SJCRH30 (cell line): ENCODE measurements around the gene ARTN. TPM values are rescaled to one million over a fixed set of nuclear protein-coding genes. Genes with fewer than 3 reads are reported as not detected.

Experiments
- DNase-seq, 2 experiments: peaks; one replicate each; pipeline ENCODE4 v3.0.0-alpha.2; 2015 to 2020
- H3K27ac ChIP-seq: fragments of 250-450 bp; sonication (Bioruptor Pico); 2 replicates; pipeline ENCODE4 v1.5.1; 2020; ENCODE audit warnings: mild to moderate bottlenecking, moderate library complexity
- H3K27me3 ChIP-seq: fragments of 250-450 bp; sonication (Bioruptor Pico); 2 replicates; pipeline ENCODE4 v1.5.1; 2020; ENCODE audit warnings: mild to moderate bottlenecking, moderate library complexity
- H3K36me3 ChIP-seq: fragments of 250-450 bp; sonication (Bioruptor Pico); 2 replicates; pipeline ENCODE4 v1.5.1; 2020; ENCODE audit warnings: mild to moderate bottlenecking, moderate library complexity
- H3K4me1 ChIP-seq: fragments of 250-450 bp; sonication (Bioruptor Pico); 2 replicates; pipeline ENCODE4 v1.5.1; 2020; ENCODE audit warnings: mild to moderate bottlenecking, moderate library complexity
- H3K4me3 ChIP-seq: fragments of 250-450 bp; sonication (Bioruptor Pico); 2 replicates; pipeline ENCODE4 v1.5.1; 2020; ENCODE audit warnings: mild to moderate bottlenecking, moderate library complexity
- H3K9me3 ChIP-seq: fragments of 250-450 bp; sonication (Bioruptor Pico); replicated peaks from 2 replicates; pipeline ENCODE4 v1.5.1; 2020; ENCODE audit warnings: mild to moderate bottlenecking, moderate library complexity
- total RNA-seq: library from RNA; depleted of rRNA; stranded (reverse); fragments of >200 nt; shearing (Covaris generic); gene quantifications from 2 replicates; pipeline ENCODE4 v1.2.3, GENCODE V29; 2014

Gene ARTN
- total RNA-seq, 1 experiment from 2014 or later, result 3.0 TPM

- H3K4me1 ChIP-seq, result no peaks in the 10 kb centered on the region; the same call in 1 of the 2 replicates
- DNase-seq, result no peak
- H3K27ac ChIP-seq, result no peak overlapping the region
- H3K9me3 ChIP-seq, result no peaks in the 10 kb centered on the region
- H3K36me3 ChIP-seq, result no peaks in the 10 kb centered on the region
- H3K27me3 ChIP-seq, result no peaks in the 10 kb centered on the region
- H3K4me3 ChIP-seq, result peak overlapping the region; percentile 69
These were observed 14.4 kb downstream of the ARTN start for GRCh38 chr1:43947874-43948437.

- Histone ChIP-seq H3K4me1 (no peaks in the 10 kb centered on the region; the same call in 1 of the 2 replicates), H3K36me3 (no peaks in the 10 kb centered on the region), H3K9me3 (no peaks in the 10 kb centered on the region), H3K27me3 (no peaks in the 10 kb centered on the region), H3K4me3 (no peak overlapping the region), H3K27ac (no peak overlapping the region)
- DNase-seq, result no peak
These were observed 16.1 kb downstream of the ARTN start for GRCh38 chr1:43949678-43950077.

GRCh38 chr1:43951021-43951985 lies 17.7 kb downstream of the ARTN start:
- no peaks in the 10 kb centered on the region for H3K36me3 ChIP-seq
- H3K4me3 ChIP-seq, result no peak overlapping the region
- no peak overlapping the region for H3K27ac ChIP-seq
- H3K27me3 ChIP-seq, result no peaks in the 10 kb centered on the region
- DNase-seq, result no peak
- no peaks in the 10 kb centered on the region; the same call in 1 of the 2 replicates for H3K4me1 ChIP-seq
- no peaks in the 10 kb centered on the region for H3K9me3 ChIP-seq

GRCh38 chr1:43952731-43953346 lies 19.2 kb downstream of the ARTN start:
- H3K27ac ChIP-seq, result no peak overlapping the region
- no peaks in the 10 kb centered on the region; the same call in 1 of the 2 replicates for H3K4me1 ChIP-seq
- H3K27me3 ChIP-seq, result no peaks in the 10 kb centered on the region
- no peak overlapping the region for H3K4me3 ChIP-seq
- 0 out of 2 replicates have a peak, but pooled peaks cover 2% of the 10 kb centered on the region for H3K36me3 ChIP-seq
- no peaks in the 10 kb centered on the region for H3K9me3 ChIP-seq
- DNase-seq, result peak; percentile 27 to 30

GRCh38 chr1:43953361-43953760 lies 19.8 kb downstream of the ARTN start:
- DNase-seq, result no peak
- Histone ChIP-seq H3K9me3 (no peaks in the 10 kb centered on the region), H3K27me3 (no peaks in the 10 kb centered on the region), H3K4me1 (no peaks in the 10 kb centered on the region; the same call in 1 of the 2 replicates), H3K4me3 (no peak overlapping the region), H3K27ac (no peak overlapping the region), H3K36me3 (0 out of 2 replicates have a peak, but pooled peaks cover 2% of the 10 kb centered on the region)

- Histone ChIP-seq H3K27me3 (no peaks in the 10 kb centered on the region), H3K4me3 (no peak overlapping the region), H3K4me1 (no peaks in the 10 kb centered on the region), H3K9me3 (no peaks in the 10 kb centered on the region), H3K36me3 (0 out of 2 replicates have a peak, but pooled peaks cover 2% of the 10 kb centered on the region), H3K27ac (no peak overlapping the region)
- no peak for DNase-seq
These were observed 20.4 kb downstream of the ARTN start for GRCh38 chr1:43954036-43954435.

- H3K36me3 ChIP-seq, result 0 out of 2 replicates have a peak, but pooled peaks cover 2% of the 10 kb centered on the region
- H3K9me3 ChIP-seq, result no peaks in the 10 kb centered on the region
- H3K4me3 ChIP-seq, result no peak overlapping the region
- H3K27me3 ChIP-seq, result no peaks in the 10 kb centered on the region
- no peak overlapping the region for H3K27ac ChIP-seq
- DNase-seq, result no peak
- no peaks in the 10 kb centered on the region for H3K4me1 ChIP-seq
These were observed 22.6 kb downstream of the ARTN start for GRCh38 chr1:43956234-43956633.

GRCh38 chr1:43957407-43958040 lies 23.9 kb downstream of the ARTN start:
- 0 out of 2 replicates have a peak, but pooled peaks cover 2% of the 10 kb centered on the region for H3K36me3 ChIP-seq
- H3K4me1 ChIP-seq, result no peaks in the 10 kb centered on the region
- no peak overlapping the region for H3K27ac ChIP-seq
- no peak overlapping the region for H3K4me3 ChIP-seq
- H3K9me3 ChIP-seq, result no peaks in the 10 kb centered on the region
- H3K27me3 ChIP-seq, result no peaks in the 10 kb centered on the region
- no peak for DNase-seq

- H3K27me3 ChIP-seq, result no peaks in the 10 kb centered on the region
- no peak overlapping the region for H3K4me3 ChIP-seq
- 0 out of 2 replicates have a peak, but pooled peaks cover 2% of the 10 kb centered on the region for H3K36me3 ChIP-seq
- H3K27ac ChIP-seq, result no peak overlapping the region
- no peaks in the 10 kb centered on the region for H3K4me1 ChIP-seq
- DNase-seq, result no peak
- H3K9me3 ChIP-seq, result no peaks in the 10 kb centered on the region
These were observed 25.0 kb downstream of the ARTN start for GRCh38 chr1:43958351-43959255.

- 0 out of 2 replicates have a peak, but pooled peaks cover 2% of the 10 kb centered on the region for H3K36me3 ChIP-seq
- H3K27me3 ChIP-seq, result no peaks in the 10 kb centered on the region
- no peaks in the 10 kb centered on the region for H3K4me1 ChIP-seq
- no peak overlapping the region for H3K27ac ChIP-seq
- no peak overlapping the region for H3K4me3 ChIP-seq
- H3K9me3 ChIP-seq, result no peaks in the 10 kb centered on the region
- no peak for DNase-seq
These were observed 27.2 kb downstream of the ARTN start for GRCh38 chr1:43960798-43961197.

- Histone ChIP-seq H3K36me3 (0 out of 2 replicates have a peak, but pooled peaks cover 2% of the 10 kb centered on the region), H3K4me1 (no peaks in the 10 kb centered on the region), H3K4me3 (no peak overlapping the region), H3K27me3 (no peaks in the 10 kb centered on the region), H3K27ac (no peak overlapping the region), H3K9me3 (no peaks in the 10 kb centered on the region)
- no peak for DNase-seq
These were observed 28.1 kb downstream of the ARTN start for GRCh38 chr1:43961692-43962091.

GRCh38 chr1:43962324-43962723 lies 28.7 kb downstream of the ARTN start:
- H3K27me3 ChIP-seq, result no peaks in the 10 kb centered on the region
- no peak overlapping the region for H3K4me3 ChIP-seq
- H3K4me1 ChIP-seq, result no peaks in the 10 kb centered on the region
- no peak overlapping the region for H3K27ac ChIP-seq
- no peaks in the 10 kb centered on the region for H3K9me3 ChIP-seq
- no peak for DNase-seq
- 0 out of 2 replicates have a peak, but pooled peaks cover 2% of the 10 kb centered on the region for H3K36me3 ChIP-seq

- no peak overlapping the region for H3K4me3 ChIP-seq
- H3K27me3 ChIP-seq, result no peaks in the 10 kb centered on the region
- H3K4me1 ChIP-seq, result no peaks in the 10 kb centered on the region
- no peaks in the 10 kb centered on the region for H3K36me3 ChIP-seq
- no peak for DNase-seq
- no peaks in the 10 kb centered on the region for H3K9me3 ChIP-seq
- H3K27ac ChIP-seq, result no peak overlapping the region
These were observed 29.4 kb downstream of the ARTN start for GRCh38 chr1:43963006-43963405.

- Histone ChIP-seq H3K4me1 (no peaks in the 10 kb centered on the region), H3K4me3 (no peak overlapping the region), H3K27me3 (no peaks in the 10 kb centered on the region), H3K9me3 (no peaks in the 10 kb centered on the region), H3K27ac (no peak overlapping the region), H3K36me3 (no peaks in the 10 kb centered on the region)
- DNase-seq, result no peak
These were observed 30.3 kb downstream of the ARTN start for GRCh38 chr1:43963890-43964289.
